GM12801 (cell line): Measurements from ENCODE around the gene MAP3K14.

Source experiments
- CTCF ChIP-seq: IDR thresholded peaks from one replicate; pipeline ENCODE4 v1.5.1; 2011; ENCODE audit warnings: control low read depth; ENCODE audit not compliant: insufficient read length; ENCODE audit errors: extremely low read depth

Gene MAP3K14

GRCh38 chr17:45240905-45241327, 75.9 kb downstream of the MAP3K14 start:
- no peak for TF ChIP-seq CTCF

- TF ChIP-seq CTCF, result no peak
These were observed 78.6 kb downstream of the MAP3K14 start for GRCh38 chr17:45238155-45238774.

- no peak for TF ChIP-seq CTCF
These were observed 79.1 kb downstream of the MAP3K14 start for GRCh38 chr17:45237686-45238085.

GRCh38 chr17:45236282-45236606, 80.6 kb downstream of the MAP3K14 start:
- TF ChIP-seq CTCF, result no peak

- TF ChIP-seq CTCF, result peak; percentile 86
These were observed 81.2 kb downstream of the MAP3K14 start for GRCh38 chr17:45235416-45236281.

GRCh38 chr17:45234641-45235415, 82.0 kb downstream of the MAP3K14 start:
- TF ChIP-seq CTCF, result no peak

- no peak for TF ChIP-seq CTCF
These were observed 83.3 kb downstream of the MAP3K14 start for GRCh38 chr17:45233423-45233924.
